ENCODE data around the gene AKR1A1.

DNA sequence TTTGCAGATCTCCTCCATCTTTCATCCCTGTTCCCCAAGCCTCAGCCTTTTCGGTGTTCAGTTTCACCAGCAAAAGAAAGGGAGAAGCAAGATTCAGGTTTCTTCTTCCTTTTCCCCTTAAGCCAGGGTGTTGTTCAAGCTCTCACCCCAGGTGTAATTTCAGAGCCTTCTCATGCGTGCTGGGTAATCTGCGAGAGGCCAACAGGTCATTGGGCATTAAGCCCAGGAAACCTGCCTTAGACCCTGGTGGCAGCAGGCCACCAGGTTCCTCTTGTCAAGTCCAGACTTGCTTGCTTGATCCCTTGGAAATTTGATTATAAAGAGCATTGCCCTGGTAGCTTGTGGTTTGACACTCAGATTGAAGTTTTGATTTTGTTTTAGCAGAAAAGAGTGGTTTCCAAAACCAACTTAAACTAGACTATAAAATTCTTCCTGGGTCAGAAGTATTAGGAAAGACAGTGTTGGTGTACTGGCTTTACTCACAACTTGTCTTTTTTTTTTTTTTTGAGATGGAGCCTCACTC lies 6.9 kb downstream of the AKR1A1 start:
- no peak for TF ChIP-seq POLR2A (IDR thresholded peaks at IDR 0.05)
- TF ChIP-seq, protein P1, sequence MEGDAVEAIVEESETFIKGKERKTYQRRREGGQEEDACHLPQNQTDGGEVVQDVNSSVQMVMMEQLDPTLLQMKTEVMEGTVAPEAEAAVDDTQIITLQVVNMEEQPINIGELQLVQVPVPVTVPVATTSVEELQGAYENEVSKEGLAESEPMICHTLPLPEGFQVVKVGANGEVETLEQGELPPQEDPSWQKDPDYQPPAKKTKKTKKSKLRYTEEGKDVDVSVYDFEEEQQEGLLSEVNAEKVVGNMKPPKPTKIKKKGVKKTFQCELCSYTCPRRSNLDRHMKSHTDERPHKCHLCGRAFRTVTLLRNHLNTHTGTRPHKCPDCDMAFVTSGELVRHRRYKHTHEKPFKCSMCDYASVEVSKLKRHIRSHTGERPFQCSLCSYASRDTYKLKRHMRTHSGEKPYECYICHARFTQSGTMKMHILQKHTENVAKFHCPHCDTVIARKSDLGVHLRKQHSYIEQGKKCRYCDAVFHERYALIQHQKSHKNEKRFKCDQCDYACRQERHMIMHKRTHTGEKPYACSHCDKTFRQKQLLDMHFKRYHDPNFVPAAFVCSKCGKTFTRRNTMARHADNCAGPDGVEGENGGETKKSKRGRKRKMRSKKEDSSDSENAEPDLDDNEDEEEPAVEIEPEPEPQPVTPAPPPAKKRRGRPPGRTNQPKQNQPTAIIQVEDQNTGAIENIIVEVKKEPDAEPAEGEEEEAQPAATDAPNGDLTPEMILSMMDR (IDR thresholded peaks at IDR 0.05): peak in 3 of 7 experiments; percentile 10 to 19 (median 19)
